Fibroblast of the aortic adventitia (primary cell): ENCODE results near the gene C4BPA. TPM values are rescaled to one million over a fixed set of nuclear protein-coding genes. Genes with fewer than 3 reads are reported as not detected.

Experiments used
- DNase-seq: peaks from one replicate; pipeline ENCODE4 v3.0.0-alpha.2; 2010; ENCODE audit warnings: low read depth
- H3K4me3 ChIP-seq: 2 replicates; pipeline ENCODE4 v1.5.1; 2011; ENCODE audit warnings: low read depth, mild to moderate bottlenecking, control low read depth, low read length, moderate library complexity
- total RNA-seq: library from RNA; depleted of rRNA; stranded (reverse); fragments of >200 nt; gene quantifications from 2 replicates; pipeline ENCODE4 v1.2.3, GENCODE V29; 2012; ENCODE audit warnings: low replicate concordance
- TF ChIP-seq, protein P1 (sequence below): IDR thresholded peaks from 2 replicates; pipeline ENCODE4 v1.5.1; 2011; ENCODE audit warnings: mild to moderate bottlenecking, low read length, control low read depth, inconsistent platforms; ENCODE audit not compliant: insufficient read depth

The C4BPA gene
- total RNA-seq, 1 donor: not detected

- no peak for DNase-seq
- H3K4me3 ChIP-seq: no peak overlapping the region
- TF ChIP-seq, protein P1, sequence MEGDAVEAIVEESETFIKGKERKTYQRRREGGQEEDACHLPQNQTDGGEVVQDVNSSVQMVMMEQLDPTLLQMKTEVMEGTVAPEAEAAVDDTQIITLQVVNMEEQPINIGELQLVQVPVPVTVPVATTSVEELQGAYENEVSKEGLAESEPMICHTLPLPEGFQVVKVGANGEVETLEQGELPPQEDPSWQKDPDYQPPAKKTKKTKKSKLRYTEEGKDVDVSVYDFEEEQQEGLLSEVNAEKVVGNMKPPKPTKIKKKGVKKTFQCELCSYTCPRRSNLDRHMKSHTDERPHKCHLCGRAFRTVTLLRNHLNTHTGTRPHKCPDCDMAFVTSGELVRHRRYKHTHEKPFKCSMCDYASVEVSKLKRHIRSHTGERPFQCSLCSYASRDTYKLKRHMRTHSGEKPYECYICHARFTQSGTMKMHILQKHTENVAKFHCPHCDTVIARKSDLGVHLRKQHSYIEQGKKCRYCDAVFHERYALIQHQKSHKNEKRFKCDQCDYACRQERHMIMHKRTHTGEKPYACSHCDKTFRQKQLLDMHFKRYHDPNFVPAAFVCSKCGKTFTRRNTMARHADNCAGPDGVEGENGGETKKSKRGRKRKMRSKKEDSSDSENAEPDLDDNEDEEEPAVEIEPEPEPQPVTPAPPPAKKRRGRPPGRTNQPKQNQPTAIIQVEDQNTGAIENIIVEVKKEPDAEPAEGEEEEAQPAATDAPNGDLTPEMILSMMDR: no peak
Measured at GRCh38 chr1:207172885-207173284, 68.9 kb downstream of the C4BPA start.

DNA sequence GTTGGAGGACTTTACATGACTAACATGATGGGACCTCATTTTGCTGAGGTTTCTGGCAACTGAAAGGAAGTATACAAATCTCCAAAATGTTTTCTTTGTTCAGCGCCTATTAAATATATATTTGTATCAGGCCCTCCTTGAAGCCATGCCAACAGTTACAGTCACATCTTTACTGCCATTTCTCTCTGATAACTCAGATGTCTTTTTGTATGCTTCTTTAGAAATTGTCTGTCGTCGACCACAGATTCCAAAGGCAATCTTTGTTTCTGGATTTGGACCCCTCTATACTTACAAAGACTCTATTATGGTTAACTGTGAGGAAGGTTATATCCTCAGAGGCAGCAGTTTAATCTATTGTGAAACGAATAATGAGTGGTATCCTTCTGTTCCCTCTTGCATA lies 69.4 kb downstream of the C4BPA start:
- DNase-seq: no peak
- TF ChIP-seq, protein P1: no peak
- no peak overlapping the region for H3K4me3 ChIP-seq

DNA sequence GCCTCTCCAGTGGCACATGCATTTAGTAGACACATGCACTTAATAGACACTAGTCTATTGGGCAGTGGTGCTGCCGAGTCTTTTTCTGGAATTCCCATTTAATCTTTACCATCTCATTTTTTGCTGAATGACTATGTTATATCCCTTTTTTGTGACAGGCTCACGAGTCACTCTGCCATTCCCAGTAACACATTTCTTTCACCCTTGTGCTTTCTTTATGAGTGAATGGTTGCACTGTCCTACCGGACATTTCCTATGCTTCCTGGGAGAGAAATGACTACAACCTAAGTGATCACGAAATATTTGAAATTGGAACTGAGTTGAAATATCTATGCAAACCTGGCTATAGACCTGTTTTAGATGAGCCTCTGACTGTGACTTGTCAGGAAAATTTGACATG lies 70.9 kb downstream of the C4BPA start:
- no peak overlapping the region for H3K4me3 ChIP-seq
- TF ChIP-seq, protein P1: no peak
- no peak for DNase-seq

DNA sequence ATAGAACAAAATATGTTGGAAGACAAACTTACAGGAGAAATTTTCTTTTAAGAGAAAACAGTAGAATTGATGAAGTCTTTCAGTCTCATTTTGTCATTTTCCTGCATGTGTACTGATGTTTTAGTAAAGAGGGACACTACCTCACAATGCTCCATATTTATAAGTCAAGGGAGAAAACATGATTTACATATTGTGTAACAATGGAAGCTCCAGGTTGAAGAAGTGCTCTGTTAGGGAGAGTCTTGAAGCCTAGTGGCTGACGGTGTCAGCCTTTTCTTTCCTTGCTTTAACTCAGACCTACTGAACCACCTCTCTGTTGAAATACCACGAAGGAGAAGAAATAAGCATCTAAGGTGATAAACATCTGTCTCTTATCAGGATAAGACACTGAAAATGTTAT lies 75.0 kb downstream of the C4BPA start:
- H3K4me3 ChIP-seq: no peak overlapping the region
- DNase-seq: no peak
- TF ChIP-seq, protein P1: no peak

DNA sequence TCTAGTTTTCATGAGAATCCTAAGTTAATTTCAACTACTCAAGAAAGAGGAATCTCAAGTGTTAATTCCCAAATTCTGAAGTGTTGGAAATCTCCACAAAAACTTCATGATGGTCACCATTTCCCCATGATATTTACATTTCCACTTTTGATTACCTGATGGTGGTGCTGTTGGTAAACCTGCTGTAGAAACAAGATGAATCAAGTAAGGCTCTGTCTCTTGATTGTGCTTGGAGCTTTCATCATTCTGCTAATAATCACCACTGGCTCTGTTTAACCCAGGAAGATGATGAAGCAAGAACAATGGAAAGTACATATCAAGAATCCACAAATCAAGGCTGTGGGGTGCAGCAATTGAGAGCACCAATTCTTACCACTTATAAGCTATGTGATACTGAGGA lies 77.8 kb downstream of the C4BPA start:
- peak; percentile 6 for DNase-seq
- no peak overlapping the region for H3K4me3 ChIP-seq
- TF ChIP-seq, protein P1: no peak

- DNase-seq: peak; percentile 4
- H3K4me3 ChIP-seq: no peak overlapping the region
- TF ChIP-seq, protein P1: no peak
Measured at GRCh38 chr1:207186503-207186902, 82.5 kb downstream of the C4BPA start.

DNA sequence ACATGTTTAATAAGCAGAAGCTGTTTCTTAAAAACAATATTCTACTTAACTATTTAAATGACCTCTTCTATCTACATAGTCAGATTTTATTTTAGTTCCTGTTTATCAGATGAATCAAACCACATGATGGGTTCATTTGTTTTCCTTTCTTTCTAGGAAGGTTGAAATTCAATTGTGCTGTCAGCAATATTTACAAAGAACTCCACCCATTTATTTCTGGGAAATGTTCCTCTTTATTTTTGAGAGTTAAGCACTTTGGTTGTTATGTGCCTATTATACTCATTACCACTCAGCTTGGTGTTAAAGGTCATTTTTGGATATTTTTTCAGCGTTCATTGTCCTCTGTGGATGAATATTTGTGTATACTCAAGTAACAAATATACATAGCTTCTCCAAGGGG lies 84.9 kb downstream of the C4BPA start:
- no peak overlapping the region for H3K4me3 ChIP-seq
- no peak for DNase-seq
- TF ChIP-seq, protein P1: no peak
